K562 (cell line): Measurements from ENCODE around the gene ATP2A1. TPM values are rescaled to one million over a fixed set of nuclear protein-coding genes. Genes with fewer than 3 reads are reported as not detected.

Source experiments
- ATAC-seq: fragments of 200-7000 bp; cut with Tn5 transposase; 3 replicates; pipeline ENCODE4 v1.9.1; 2020; ENCODE audit warnings: moderate library complexity
- BruUV-seq: library from RNA; stranded (reverse); fragments of 400-500 nt; replicated peaks from 2 replicates; lab custom pipeline; 2021; lab: Mats Ljungman, UMichigan
- CTCF ChIA-PET: fragments of 300-600 bp; formaldehyde crosslinking; extraction: SDS; loops from one replicate; lab custom pipeline; 2021; ENCODE audit warnings: low intra/inter-chr PET ratio; lab: Yijun Ruan, JAX
- POLR2A ChIA-PET: fragments of 300-600, 350-650 bp; sonication (Branson Sonifier 250); formaldehyde crosslinking; extraction: SDS; loops from one replicate; lab custom pipeline; 2021; ENCODE audit warnings: antibody characterized with exemption, inconsistent platforms; lab: Yijun Ruan, JAX
- DNase-seq, 4 experiments: peaks; one replicate each; pipeline versions ENCODE4 v3.0.0 to v3.0.0-alpha.2; 2011 to 2018; ENCODE audit warnings: low spot score in 3 of 4, mixed read lengths in 3 of 4; ENCODE audit errors: extremely low read depth in 1 of 4
- FAIRE-seq: peaks from 2 replicates; lab custom pipeline; 2011; peaks lifted over from hg19 to GRCh38; lab: Jason Lieb, UNC
- H2AFZ ChIP-seq: 2 replicates; pipeline ENCODE4 v1.6.0; 2011; ENCODE audit warnings: low read depth, low read length, control low read depth, inconsistent platforms
- H3K27ac ChIP-seq: fragments of 200-600 bp; 3 replicates; pipeline ENCODE4 v1.8.0; 2011; ENCODE audit warnings: low read depth, mild to moderate bottlenecking, control low read depth, inconsistent platforms, low read length, moderate library complexity, mixed read lengths; ENCODE audit errors: extremely low read depth
- H3K27me3 ChIP-seq, 2 experiments: fragments of 300-600 bp in 1 of 2; 2 replicates in 1 of 2; 3 replicates in 1 of 2; pipeline versions ENCODE4 v1.6.0 to v1.8.0; 2011; ENCODE audit warnings: inconsistent platforms in 2 of 2, low read length in 2 of 2, mild to moderate bottlenecking in 1 of 2, mixed read lengths in 1 of 2, moderate library complexity in 1 of 2; ENCODE audit not compliant: control insufficient read depth in 2 of 2, insufficient read depth in 2 of 2
- H3K36me3 ChIP-seq: fragments of 300-600 bp; 3 replicates; pipeline ENCODE4 v1.8.0; 2011; ENCODE audit warnings: mild to moderate bottlenecking, low read length, inconsistent platforms; ENCODE audit not compliant: control insufficient read depth, insufficient read depth
- H3K4me1 ChIP-seq, 2 experiments: fragments of 200-600 bp in 1 of 2; replicated peaks in 1 of 2; 2 replicates in 1 of 2; 3 replicates in 1 of 2; pipeline versions ENCODE4 v1.5.1 to v1.8.0; 2011; ENCODE audit warnings: inconsistent platforms in 2 of 2, low read length in 2 of 2, mild to moderate bottlenecking in 1 of 2, mixed read lengths in 1 of 2, moderate library complexity in 1 of 2; ENCODE audit not compliant: control insufficient read depth in 2 of 2, insufficient read depth in 2 of 2
- H3K4me2 ChIP-seq: 2 replicates; pipeline ENCODE4 v1.6.1; 2011; ENCODE audit warnings: low read length, control low read depth, inconsistent platforms, mixed read lengths; ENCODE audit not compliant: insufficient read depth
- H3K4me3 ChIP-seq: fragments of 200-600 bp; sonication (generic), shearing (Covaris generic); 2 replicates; pipeline ENCODE4 v1.5.1; 2016; ENCODE audit warnings: control low read depth, inconsistent platforms
- H3K79me2 ChIP-seq: fragments of 200-600 bp; 3 replicates; pipeline ENCODE4 v1.8.0; 2011; ENCODE audit warnings: low read length, inconsistent platforms; ENCODE audit not compliant: control insufficient read depth, insufficient read depth
- H3K9ac ChIP-seq, 2 experiments: 2 replicates each; pipeline versions ENCODE4 v1.6.0 to v1.6.1; 2011; ENCODE audit warnings: low read depth in 2 of 2, low read length in 2 of 2, control low read depth in 1 of 2, inconsistent platforms in 1 of 2, mild to moderate bottlenecking in 1 of 2, mixed read lengths in 1 of 2; ENCODE audit not compliant: insufficient read depth in 1 of 2
- H3K9me1 ChIP-seq: one replicate; pipeline ENCODE4 v1.6.0; 2011; ENCODE audit warnings: inconsistent platforms, mild to moderate bottlenecking, low read length, moderate library complexity; ENCODE audit not compliant: control insufficient read depth, insufficient read depth
- H3K9me3 ChIP-seq: replicated peaks from 2 replicates; pipeline ENCODE4 v1.5.1; 2011; ENCODE audit warnings: low read depth, low read length, inconsistent platforms; ENCODE audit not compliant: control insufficient read depth, insufficient read depth
- H4K20me1 ChIP-seq: replicated peaks from 2 replicates; pipeline ENCODE4 v1.6.1; 2011; ENCODE audit warnings: low read length, inconsistent platforms, mixed read lengths; ENCODE audit not compliant: control insufficient read depth, insufficient read depth
- DACH1 ChIP-seq: fragments of 450-650 bp; IDR thresholded peaks from 2 replicates; pipeline ENCODE4 v1.6.1; 2018; ENCODE audit not compliant: partially characterized antibody
- EGR1 ChIP-seq: fragments of 450-650 bp; conservative IDR thresholded peaks from 2 replicates; pipeline ENCODE4 v1.6.1; 2017; ENCODE audit warnings: mild to moderate bottlenecking
- HNRNPL ChIP-seq: fragments of 200-400 bp; formaldehyde crosslinking; IDR thresholded peaks from 2 replicates; pipeline ENCODE4 v1.6.1; 2017; ENCODE audit warnings: low read depth, mild to moderate bottlenecking, low read length
- POLR2A ChIP-seq: fragments of 450-650 bp; conservative IDR thresholded peaks from 2 replicates; pipeline ENCODE4 v1.6.1; 2016
- ZNF347 ChIP-seq: fragments of 450-650 bp; formaldehyde crosslinking; IDR thresholded peaks from 2 replicates; pipeline ENCODE4 v1.4.0; 2020; ENCODE audit warnings: low read depth, mild to moderate bottlenecking, moderate library complexity
- ZSCAN29 ChIP-seq: fragments of 450-650 bp; IDR thresholded peaks from 2 replicates; pipeline ENCODE4 v1.6.1; 2017
- WGBS: fragments of 100-300 bp; shearing (Covaris generic); methylation state at CpG from one replicate; pipeline ENCODE4 v1.1.6; 2016; ENCODE audit warnings: low coverage, mixed read lengths; ENCODE audit not compliant: insufficient coverage; ENCODE audit errors: missing lambda C conversion rate; 5-methylcytosine and 5-hydroxymethylcytosine counted together
- in situ Hi-C: fragments of 300-500 bp; cut with MboI; formaldehyde crosslinking; loops from 4 replicates; pipeline ENCODE4 v1.15.0; 2018; ENCODE audit warnings: inconsistent platforms, mixed read lengths
- intact Hi-C: fragments of 100-400 bp; cut with micrococcal nuclease; formaldehyde crosslinking; loops from 2 replicates; pipeline ENCODE4 v1.14.2; 2022
- polyA plus RNA-seq, 8 experiments: library from polyadenylated mRNA; depleted of rRNA in 4 of 8; stranded (reverse) in 5 of 8; unstranded in 3 of 8; fragments of >200 nt; fragmentation: Nextera tagmentation in 2 of 8; fragmentation: Illumina TruSeq in 1 of 8; extraction: Ambion mirVana in 2 of 8; extraction: Trizol in 1 of 8; gene quantifications; 2 replicates each; pipeline versions ENCODE4 v1.2.1 to v1.2.3, GENCODE V29; 2011 to 2014; ENCODE audit warnings: inconsistent platforms in 1 of 8, missing spikeins in 1 of 8
- total RNA-seq, 7 experiments: library from RNA; depleted of rRNA in 6 of 7; stranded (reverse); fragments of >200 nt in 6 of 7; fragmentation: Illumina TruSeq in 2 of 7; extraction: Trizol in 2 of 7; gene quantifications; 2 replicates each; pipeline versions ENCODE4 v1.2.1 to v1.2.3, GENCODE V29; 2011 to 2021; ENCODE audit warnings: low replicate concordance in 1 of 7
- TF ChIP-seq, protein P1 (sequence below): fragments of 450-650 bp; IDR thresholded peaks from 2 replicates; pipeline ENCODE4 v1.6.1; 2017; ENCODE audit warnings: mild to moderate bottlenecking, moderate library complexity

Gene ATP2A1
- total and polyA plus RNA-seq, 9 of the 15 experiments (the other 6 are each of a cell fraction or from before 2014, with no cell fraction given) = 0.25 to 2.6 (median 0.65) TPM

DNA sequence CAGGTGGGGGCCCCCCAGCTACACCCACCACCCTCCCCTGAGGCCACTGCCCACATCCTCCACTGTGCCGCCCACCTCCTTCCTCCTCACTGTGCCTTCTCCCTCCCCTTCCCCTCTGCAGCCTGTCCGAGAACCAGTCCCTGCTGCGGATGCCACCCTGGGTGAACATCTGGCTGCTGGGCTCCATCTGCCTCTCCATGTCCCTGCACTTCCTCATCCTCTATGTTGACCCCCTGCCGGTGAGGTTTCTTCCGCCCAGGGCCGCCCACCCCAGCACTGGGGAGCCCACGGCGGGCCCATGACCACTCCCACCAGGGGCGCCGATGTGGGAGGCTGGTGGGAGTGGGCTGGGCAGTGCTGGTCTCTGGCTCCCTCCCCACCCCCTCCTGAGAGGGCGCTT lies 24.6 kb downstream of the ATP2A1 start:
- ATAC-seq = no peak
- Histone ChIP-seq H3K9me3 (no peaks in the 10 kb centered on the region), H3K9me1 (no peaks in the 10 kb centered on the region), H3K4me2 (no peak overlapping the region), H3K4me3 (no peak overlapping the region), H2AFZ (no peak overlapping the region), H3K4me1 (peaks cover 0 to 31% of the 10 kb centered on the region in 2 experiments; a peak in 2 of 5 replicates), H4K20me1 (no peaks in the 10 kb centered on the region), H3K36me3 (no peaks in the 10 kb centered on the region), H3K27me3 (no peaks in the 10 kb centered on the region), H3K27ac (no peak overlapping the region), H3K9ac (no peak overlapping the region), H3K79me2 (no peaks in the 10 kb centered on the region)
- CTCF ChIA-PET = no interaction called here
- DNase-seq = no peak
- TF ChIP-seq EGR1 (0 out of 2 replicates have a peak, but pooled peaks have one; percentile 11), ZNF347 (no peak)
- intact Hi-C loops = no loop called here
- in situ Hi-C loops = no loop called here
- FAIRE-seq = no peak
- POLR2A ChIA-PET = interaction anchor here (0.6 to 1.0 kb wide), 2 partner anchors 15 to 51 kb away, joined by 3 to 4 read pairs; no protein-coding TSS in a partner anchor
- BruUV-seq = no TSS peak
- WGBS = 61% methylated on average over 9 of the region's 11 CpGs

DNA sequence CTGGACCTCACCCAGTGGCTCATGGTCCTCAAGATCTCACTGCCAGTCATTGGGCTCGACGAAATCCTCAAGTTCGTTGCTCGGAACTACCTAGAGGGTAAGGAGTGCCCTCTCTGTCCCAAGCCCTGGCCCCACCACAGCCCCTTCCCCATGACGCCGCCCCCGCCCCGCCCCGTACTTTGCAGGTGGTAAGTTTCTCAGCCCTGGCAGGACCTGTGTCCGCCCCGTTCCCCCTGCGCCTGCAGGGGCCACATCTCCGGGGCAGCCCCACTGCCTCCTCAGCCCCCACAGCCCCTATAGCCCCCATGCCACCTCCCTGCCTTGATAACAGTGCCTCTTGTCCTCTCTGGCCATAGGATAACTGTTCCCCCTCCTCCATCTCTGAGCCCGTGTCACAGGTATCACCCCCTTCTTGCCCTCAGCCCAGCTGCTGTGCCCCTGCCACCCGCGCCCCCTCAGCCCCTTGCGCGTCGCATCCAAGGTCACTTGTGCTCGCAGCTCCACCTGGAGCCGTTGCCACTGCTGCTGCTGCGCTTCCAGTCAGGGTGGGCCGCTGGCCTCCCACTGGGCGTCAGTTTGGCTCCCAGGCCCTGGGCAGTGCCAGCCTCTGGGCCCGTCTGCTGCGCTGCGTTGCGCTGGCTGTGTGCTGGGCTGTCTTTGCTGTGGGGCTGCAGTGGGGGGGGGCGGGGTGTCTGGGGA lies 25.2 kb downstream of the ATP2A1 start:
- H3K9ac ChIP-seq = no peak overlapping the region
- no peak overlapping the region for H3K4me3 ChIP-seq
- no peaks in the 10 kb centered on the region for H3K27me3 ChIP-seq
- H3K27ac ChIP-seq = no peak overlapping the region
- TF ChIP-seq HNRNPL (peak; percentile 39; the same call in 1 of the 2 replicates), ZSCAN29 (no peak), POLR2A (no peak), DACH1 (no peak)
- TF ChIP-seq, protein P1, sequence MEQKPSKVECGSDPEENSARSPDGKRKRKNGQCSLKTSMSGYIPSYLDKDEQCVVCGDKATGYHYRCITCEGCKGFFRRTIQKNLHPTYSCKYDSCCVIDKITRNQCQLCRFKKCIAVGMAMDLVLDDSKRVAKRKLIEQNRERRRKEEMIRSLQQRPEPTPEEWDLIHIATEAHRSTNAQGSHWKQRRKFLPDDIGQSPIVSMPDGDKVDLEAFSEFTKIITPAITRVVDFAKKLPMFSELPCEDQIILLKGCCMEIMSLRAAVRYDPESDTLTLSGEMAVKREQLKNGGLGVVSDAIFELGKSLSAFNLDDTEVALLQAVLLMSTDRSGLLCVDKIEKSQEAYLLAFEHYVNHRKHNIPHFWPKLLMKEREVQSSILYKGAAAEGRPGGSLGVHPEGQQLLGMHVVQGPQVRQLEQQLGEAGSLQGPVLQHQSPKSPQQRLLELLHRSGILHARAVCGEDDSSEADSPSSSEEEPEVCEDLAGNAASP = no peak
- DNase-seq (no peak), ATAC-seq (no peak), FAIRE-seq (no peak)
- H3K79me2 ChIP-seq = no peaks in the 10 kb centered on the region
- peaks cover 0 to 28% of the 10 kb centered on the region in 2 experiments; a peak in 2 of 5 replicates for H3K4me1 ChIP-seq
- H3K9me1 ChIP-seq = peaks cover 2% of the 10 kb centered on the region
- H4K20me1 ChIP-seq = no peaks in the 10 kb centered on the region
- intact Hi-C loops = no loop called here
- BruUV-seq = no TSS peak
- H3K9me3 ChIP-seq = no peaks in the 10 kb centered on the region
- no peaks in the 10 kb centered on the region for H3K36me3 ChIP-seq
- no peak overlapping the region for H2AFZ ChIP-seq
- in situ Hi-C loops = no loop called here
- ChIA-PET POLR2A (interaction anchor here (1.0 kb wide), 1 partner anchor 16 kb away, joined by 3 read pairs; no protein-coding TSS in a partner anchor), CTCF (no interaction called here)
- no peak overlapping the region for H3K4me2 ChIP-seq
- WGBS = 76% methylated on average over 19 of the region's 29 CpGs
